NB4 (cell line): ENCODE data around the gene HRH1.
A peak's percentile ranks its signal among the peaks of the same experiment; 100 is the strongest.

Source experiments
- DNase-seq: peaks from one replicate; pipeline ENCODE4 v3.0.0; 2010; ENCODE audit warnings: low read depth
- H3K4me3 ChIP-seq: one replicate; pipeline ENCODE4 v1.5.1; 2011; ENCODE audit warnings: mild to moderate bottlenecking, low read depth, low read length, moderate library complexity
- MYC ChIP-seq: IDR thresholded peaks from 2 replicates; pipeline ENCODE4 v1.6.1; 2011; ENCODE audit warnings: low read depth, low read length
- POLR2A ChIP-seq: IDR thresholded peaks from 2 replicates; pipeline ENCODE4 v1.6.1; 2011; ENCODE audit warnings: mild to moderate bottlenecking; ENCODE audit not compliant: insufficient read length; ENCODE audit errors: extremely low read depth
- TF ChIP-seq, protein P1 (sequence below): IDR thresholded peaks from 2 replicates; pipeline ENCODE4 v1.6.1; 2011; ENCODE audit warnings: low read depth, low read length
- TF ChIP-seq, protein P2 (sequence below): IDR thresholded peaks from one replicate; pipeline ENCODE4 v1.5.1; 2012; ENCODE audit warnings: low read depth, low read length

The HRH1 gene

DNA sequence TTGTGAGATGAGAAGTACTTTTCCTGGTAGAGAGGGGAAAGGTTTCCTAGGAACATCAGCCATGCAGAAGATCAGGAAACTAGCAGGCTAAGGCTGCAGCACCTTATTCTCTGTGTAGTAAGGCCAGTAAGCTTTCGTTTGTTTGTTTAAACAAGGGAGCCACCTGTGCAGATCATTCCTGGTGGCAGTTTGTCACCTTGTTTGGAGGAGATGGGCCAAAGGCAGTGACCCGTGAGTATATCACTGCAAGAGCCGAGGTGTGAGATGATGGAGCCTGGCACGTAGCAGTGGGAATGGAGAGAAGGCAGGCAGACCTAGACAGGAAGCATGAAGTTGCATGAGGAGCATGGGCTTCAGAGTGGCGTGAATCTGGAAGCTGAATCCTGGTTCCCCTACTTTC is 137.5 kb downstream of the HRH1 start:
- no peak for DNase-seq
- H3K4me3 ChIP-seq: no peak overlapping the region
- no peak for TF ChIP-seq POLR2A
- TF ChIP-seq, protein P1, sequence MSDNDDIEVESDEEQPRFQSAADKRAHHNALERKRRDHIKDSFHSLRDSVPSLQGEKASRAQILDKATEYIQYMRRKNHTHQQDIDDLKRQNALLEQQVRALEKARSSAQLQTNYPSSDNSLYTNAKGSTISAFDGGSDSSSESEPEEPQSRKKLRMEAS: no peak
- TF ChIP-seq MYC: no peak
- TF ChIP-seq, protein P2, sequence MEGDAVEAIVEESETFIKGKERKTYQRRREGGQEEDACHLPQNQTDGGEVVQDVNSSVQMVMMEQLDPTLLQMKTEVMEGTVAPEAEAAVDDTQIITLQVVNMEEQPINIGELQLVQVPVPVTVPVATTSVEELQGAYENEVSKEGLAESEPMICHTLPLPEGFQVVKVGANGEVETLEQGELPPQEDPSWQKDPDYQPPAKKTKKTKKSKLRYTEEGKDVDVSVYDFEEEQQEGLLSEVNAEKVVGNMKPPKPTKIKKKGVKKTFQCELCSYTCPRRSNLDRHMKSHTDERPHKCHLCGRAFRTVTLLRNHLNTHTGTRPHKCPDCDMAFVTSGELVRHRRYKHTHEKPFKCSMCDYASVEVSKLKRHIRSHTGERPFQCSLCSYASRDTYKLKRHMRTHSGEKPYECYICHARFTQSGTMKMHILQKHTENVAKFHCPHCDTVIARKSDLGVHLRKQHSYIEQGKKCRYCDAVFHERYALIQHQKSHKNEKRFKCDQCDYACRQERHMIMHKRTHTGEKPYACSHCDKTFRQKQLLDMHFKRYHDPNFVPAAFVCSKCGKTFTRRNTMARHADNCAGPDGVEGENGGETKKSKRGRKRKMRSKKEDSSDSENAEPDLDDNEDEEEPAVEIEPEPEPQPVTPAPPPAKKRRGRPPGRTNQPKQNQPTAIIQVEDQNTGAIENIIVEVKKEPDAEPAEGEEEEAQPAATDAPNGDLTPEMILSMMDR: no peak

DNA sequence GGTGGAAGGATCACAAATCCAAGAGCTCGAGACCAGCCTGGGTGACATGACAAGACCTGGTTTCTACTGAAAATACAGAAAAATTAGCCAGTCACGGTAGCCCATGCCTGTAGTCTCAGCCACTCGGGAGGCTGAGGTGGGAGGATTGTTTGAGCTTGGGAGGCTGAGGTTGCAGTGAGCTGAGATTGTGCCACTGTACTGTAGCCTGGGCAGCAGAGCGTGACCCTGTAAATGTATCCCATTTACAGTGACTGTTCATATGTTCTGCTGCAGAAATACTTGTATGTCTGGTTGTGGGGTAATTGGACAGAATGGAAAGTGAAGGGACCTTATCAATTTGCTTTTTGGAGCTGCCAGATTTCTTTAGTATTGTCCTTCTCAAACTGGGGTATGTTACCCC is 142.8 kb downstream of the HRH1 start:
- TF ChIP-seq, protein P1: no peak
- TF ChIP-seq POLR2A (no peak), MYC (no peak)
- TF ChIP-seq, protein P2: no peak
- DNase-seq: no peak
- no peak overlapping the region for H3K4me3 ChIP-seq

DNA sequence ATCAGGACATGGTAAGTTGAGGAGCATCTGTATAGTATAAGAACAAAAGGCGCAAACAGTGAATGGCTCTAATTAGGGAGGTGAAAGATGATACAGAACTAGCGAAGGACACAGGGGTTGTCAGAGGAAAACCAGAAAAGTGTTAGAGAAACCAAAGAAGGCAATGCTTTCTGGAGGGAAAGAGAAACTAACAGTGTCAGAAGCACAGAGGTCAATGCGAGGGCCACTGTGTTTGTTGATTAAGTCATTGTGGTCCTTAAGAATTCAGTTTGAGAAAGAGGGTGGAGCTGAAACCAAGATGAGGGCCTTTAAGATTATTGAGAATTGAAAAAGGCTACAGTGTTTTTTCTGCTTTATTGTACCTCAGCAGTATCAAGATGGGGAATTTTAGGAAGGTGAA is 146.7 kb downstream of the HRH1 start:
- no peak for DNase-seq
- H3K4me3 ChIP-seq: no peak overlapping the region
- TF ChIP-seq, protein P2: no peak
- no peak for TF ChIP-seq POLR2A
- TF ChIP-seq MYC: no peak
- TF ChIP-seq, protein P1: no peak

DNA sequence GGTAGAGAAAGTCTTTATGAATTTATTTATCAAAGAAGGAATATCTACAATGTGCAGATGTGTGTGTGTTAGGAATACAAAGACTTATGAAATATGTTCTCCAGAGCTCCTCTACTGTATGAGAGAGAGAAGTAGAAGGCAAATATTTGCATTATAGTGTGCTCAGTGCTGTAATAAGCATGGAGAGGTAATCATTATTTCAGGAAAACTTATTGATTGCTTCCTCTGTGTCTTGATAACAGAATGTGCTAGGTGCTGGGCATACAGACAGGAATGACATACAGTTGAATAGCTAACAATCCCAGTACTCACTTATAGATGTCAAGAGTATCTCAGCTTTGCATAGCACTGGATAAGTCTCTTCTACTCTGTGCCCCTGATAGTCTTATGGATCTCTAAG is 148.2 kb downstream of the HRH1 start:
- no peak for DNase-seq
- TF ChIP-seq MYC (no peak), POLR2A (no peak)
- TF ChIP-seq, protein P1: no peak
- TF ChIP-seq, protein P2: no peak
- H3K4me3 ChIP-seq: no peak overlapping the region

DNA sequence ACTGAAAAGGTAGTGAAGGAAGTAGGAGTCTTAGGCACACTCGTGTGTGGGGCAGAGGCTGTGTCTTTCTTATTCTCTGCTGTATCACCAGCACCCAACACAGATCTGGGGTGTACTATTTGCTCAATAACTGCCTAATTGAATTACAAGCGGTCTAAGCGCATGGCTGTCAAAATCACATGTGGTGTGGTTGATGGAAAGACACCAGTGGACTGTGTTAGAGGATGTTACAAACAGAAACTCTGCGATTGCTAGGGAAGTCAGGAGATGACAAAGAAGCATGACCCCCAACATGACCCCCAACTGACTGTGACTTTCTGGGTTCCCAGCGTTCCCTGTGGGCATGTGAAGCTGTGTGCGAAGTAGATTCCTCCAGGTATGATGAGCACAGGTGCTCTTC is 149.9 kb downstream of the HRH1 start:
- no peak for TF ChIP-seq POLR2A
- TF ChIP-seq, protein P1: peak; percentile 40; the same call in 1 of the 2 replicates
- DNase-seq: peak; percentile 22
- H3K4me3 ChIP-seq: no peak overlapping the region

DNA sequence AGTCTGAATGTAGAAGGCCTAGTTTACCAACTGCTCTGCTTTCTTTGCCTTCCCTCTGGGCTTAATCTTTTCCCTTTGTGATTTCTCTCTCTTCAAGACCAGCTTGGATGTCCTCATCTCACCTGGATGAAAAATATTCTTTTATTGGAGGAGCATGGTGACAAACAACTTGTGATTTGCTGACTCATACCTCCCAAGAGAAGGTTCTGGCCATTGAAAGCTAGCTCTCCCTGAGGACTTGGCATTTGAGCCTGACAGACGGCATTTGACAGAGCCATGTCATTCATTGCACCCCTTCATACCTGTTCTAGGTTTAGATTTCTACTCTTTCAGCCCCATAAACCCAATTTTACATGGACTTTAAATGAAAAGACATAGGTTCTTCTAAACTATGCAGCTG is 151.2 kb downstream of the HRH1 start:
- TF ChIP-seq, protein P1: no peak
- TF ChIP-seq POLR2A: no peak
- TF ChIP-seq MYC: no peak
- TF ChIP-seq, protein P2: no peak
- no peak overlapping the region for H3K4me3 ChIP-seq
- no peak for DNase-seq
